ENCODE results near the gene TENM4. TPM values are rescaled to one million over a fixed set of nuclear protein-coding genes. Genes with fewer than 3 reads are reported as not detected.

Gene TENM4
- total and polyA plus RNA-seq, 10 of the 15 experiments (the other 5 are each of a cell fraction or from before 2014, with no cell fraction given): 0.03 to 0.12 (median 0.06) TPM; not detected in 7

- SMC1A ChIA-PET (ENCODE audit: uncharacterized antibody, unreplicated experiment): no interaction called here
- Histone ChIP-seq H3K4me3 (no peak overlapping the region), H3K27me3 (replicated peaks in 1 of 2; ENCODE audit: control insufficient read depth in 2 of 2, insufficient read depth in 2 of 2, low read length in 1 of 2) (peaks cover 0 to 2% of the 10 kb centered on the region in 2 experiments; a peak in 1 of 4 replicates), H3K36me3 (ENCODE audit: control insufficient read depth in 2 of 2, insufficient read depth in 2 of 2, low read length in 1 of 2) (no peaks in the 10 kb centered on the region), H3K27ac (ENCODE audit: control insufficient read depth, insufficient read depth) (no peak overlapping the region), H3K9ac (ENCODE audit: control insufficient read depth, insufficient read depth, low read length) (no peak overlapping the region), H4K20me1 (ENCODE audit: control insufficient read depth, insufficient read depth) (no peaks in the 10 kb centered on the region), H3K4me1 (ENCODE audit: control insufficient read depth, insufficient read depth, low read length) (no peaks in the 10 kb centered on the region), H3K9me3 (replicated peaks; ENCODE audit: control insufficient read depth, insufficient read depth, low read length) (no peaks in the 10 kb centered on the region), H2AFZ (ENCODE audit: control insufficient read depth, low read depth, low read length) (no peak overlapping the region), H3K4me2 (ENCODE audit: control insufficient read depth, insufficient read depth) (no peak overlapping the region), H3K79me2 (ENCODE audit: control insufficient read depth, insufficient read depth, low read length) (no peaks in the 10 kb centered on the region)
- no peak for ATAC-seq
- WGBS (ENCODE audit: insufficient coverage, insufficient replicate concordance, low lambda C conversion rate, missing lambda C conversion rate): 53% methylated on average over 1 of the region's 1 CpG
- intact Hi-C loops (cut with micrococcal nuclease; ENCODE audit: unreplicated experiment): no loop called here
- BruUV-seq (replicated peaks): no TSS peak
- CTCF ChIA-PET: no interaction called here
- RAD21 ChIA-PET (ENCODE audit: unreplicated experiment): no interaction called here
- POLR2A ChIA-PET: no interaction called here
- no peak for FAIRE-seq
- no peak for DNase-seq (ENCODE audit: low read depth, low spot score)
- in situ Hi-C loops (cut with MboI): no loop called here
- no peak for TF ChIP-seq WRNIP1 (IDR thresholded peaks at IDR 0.05; ENCODE audit: borderline replicate concordance, low read depth, low read length)
- no peak for TF ChIP-seq PAX5 (IDR thresholded peaks at IDR 0.05; ENCODE audit: borderline replicate concordance, low read depth, low read length)
- no peak for TF ChIP-seq PBX3 (IDR thresholded peaks at IDR 0.05; ENCODE audit: insufficient replicate concordance, low read depth, low read length)
- TF ChIP-seq MEF2A (IDR thresholded peaks at IDR 0.05; ENCODE audit: insufficient read depth, low read depth, low read length): no peak
- TF ChIP-seq POLR2AphosphoS2 (IDR thresholded peaks at IDR 0.05; ENCODE audit: low read depth, low read length): no peak
- TF ChIP-seq E4F1 (IDR thresholded peaks at IDR 0.05; ENCODE audit: borderline replicate concordance, partially characterized antibody): no peak
- no peak for TF ChIP-seq SPI1 (IDR thresholded peaks at IDR 0.05; ENCODE audit: borderline replicate concordance, insufficient read depth, low read depth, low read length)
- TF ChIP-seq STAT1 (conservative IDR thresholded peaks at IDR 0.05): no peak
- no peak for TF ChIP-seq LARP7 (IDR thresholded peaks at IDR 0.05)
- TF ChIP-seq STAT3 (IDR thresholded peaks at IDR 0.05; ENCODE audit: low read depth, low read length): no peak
- no peak for TF ChIP-seq CREB1 (IDR thresholded peaks at IDR 0.05; ENCODE audit: low read depth)
- no peak for TF ChIP-seq TARDBP (IDR thresholded peaks at IDR 0.05; ENCODE audit: borderline replicate concordance)
- TF ChIP-seq ZNF592 (IDR thresholded peaks at IDR 0.05): no peak
- TF ChIP-seq FOXM1 (IDR thresholded peaks at IDR 0.05; ENCODE audit: low read depth, low read length): no peak
- TF ChIP-seq NR2C1 (IDR thresholded peaks at IDR 0.05): no peak
- no peak for TF ChIP-seq USF2 (IDR thresholded peaks at IDR 0.05; ENCODE audit: borderline replicate concordance, low read depth, low read length)
- TF ChIP-seq ASH2L (IDR thresholded peaks at IDR 0.05; ENCODE audit: borderline replicate concordance, low read depth): no peak
These were observed 419.2 kb downstream of the TENM4 start for GRCh38 chr11:79021601-79022000.
